GM23338 (cell line): ENCODE data around the gene NCK2.

Source experiments
- CTCF ChIP-seq, 2 experiments: fragments of 200-600 bp in 1 of 2; sonication (generic) in 1 of 2; conservative IDR thresholded peaks; 2 replicates each; pipeline versions ENCODE4 v1.5.1 to v1.6.1; 2016 to 2017; ENCODE audit warnings: antibody characterized with exemption in 2 of 2, low read depth in 2 of 2, mild to moderate bottlenecking in 2 of 2, moderate library complexity in 1 of 2
- ETS1 ChIP-seq: IDR thresholded peaks from 2 replicates; pipeline ENCODE4 v1.6.1; 2016; ENCODE audit warnings: antibody characterized with exemption
- EZH2 ChIP-seq: fragments of 200-600 bp; sonication (generic); IDR thresholded peaks from one replicate; pipeline ENCODE4 v1.8.0; 2017; ENCODE audit warnings: antibody characterized with exemption, mild to moderate bottlenecking, low read depth; ENCODE audit not compliant: unreplicated experiment
- EZH2phosphoT487 ChIP-seq: fragments of 200-600 bp; sonication (generic); IDR thresholded peaks from one replicate; pipeline ENCODE4 v1.8.1; 2018; ENCODE audit warnings: antibody characterized with exemption; ENCODE audit not compliant: unreplicated experiment
- JUNB ChIP-seq: IDR thresholded peaks from one replicate; pipeline ENCODE4 v1.6.1; 2016; ENCODE audit warnings: antibody characterized with exemption; ENCODE audit not compliant: unreplicated experiment
- POLR2AphosphoS5 ChIP-seq: IDR thresholded peaks from 2 replicates; pipeline ENCODE4 v1.6.1; 2016; ENCODE audit warnings: antibody characterized with exemption, low read depth
- REST ChIP-seq: IDR thresholded peaks from one replicate; pipeline ENCODE4 v1.6.1; 2018; ENCODE audit warnings: antibody characterized with exemption; ENCODE audit not compliant: unreplicated experiment
- STAT1 ChIP-seq: IDR thresholded peaks from one replicate; pipeline ENCODE4 v1.6.1; 2016; ENCODE audit warnings: antibody characterized with exemption; ENCODE audit not compliant: unreplicated experiment
- ZNF114 ChIP-seq: fragments of 250-450 bp; sonication (Bioruptor Pico); IDR thresholded peaks from 2 replicates; pipeline ENCODE4 v1.5.0; 2020; ENCODE audit warnings: mild to moderate bottlenecking, moderate library complexity

GRCh38 chr2:105906481-105906880 lies 161.8 kb downstream of the NCK2 start:
- TF ChIP-seq CTCF (conservative IDR thresholded peaks at IDR 0.05; ENCODE audit: low read depth in 2 of 2) (no peak), POLR2AphosphoS5 (no peak), EZH2 (no peak), EZH2phosphoT487 (no peak), ZNF114 (CRISPR knock-in tag) (no peak), ETS1 (no peak), REST (no peak), JUNB (no peak), STAT1 (no peak)
